DMS53 treated with DMSO at 0.1 percent for 48 hours (cell line): ENCODE measurements around the gene USP8.

Experiments used
- DNase-seq: peaks from one replicate; lab custom pipeline; 2025; ENCODE audit not compliant: unreplicated experiment; lab: John Stamatoyannopoulos, UW

Gene USP8

DNA sequence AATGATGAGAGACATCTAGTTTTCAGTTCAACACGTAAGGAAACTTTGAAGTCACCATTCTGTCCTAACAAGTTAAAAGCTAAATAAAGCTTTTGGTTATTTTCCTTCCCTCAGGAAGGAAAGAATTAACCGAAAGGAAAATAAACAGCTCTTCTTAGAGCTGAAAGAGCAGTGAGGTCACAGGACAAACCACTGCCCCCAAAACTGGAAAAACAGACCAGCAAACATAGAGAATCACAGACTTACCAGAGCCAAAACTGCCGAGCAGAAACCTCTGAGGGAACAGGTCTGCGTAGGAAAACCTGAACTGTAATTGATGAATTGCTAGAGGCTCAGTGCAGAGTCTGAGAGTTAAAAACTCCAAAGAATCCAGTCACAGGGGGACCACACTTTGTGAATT lies 107.6 kb downstream of the USP8 start:
- no peak for DNase-seq

- no peak for DNase-seq
Observed at GRCh38 chr15:50542887-50543210, 118.6 kb downstream of the USP8 start.

DNA sequence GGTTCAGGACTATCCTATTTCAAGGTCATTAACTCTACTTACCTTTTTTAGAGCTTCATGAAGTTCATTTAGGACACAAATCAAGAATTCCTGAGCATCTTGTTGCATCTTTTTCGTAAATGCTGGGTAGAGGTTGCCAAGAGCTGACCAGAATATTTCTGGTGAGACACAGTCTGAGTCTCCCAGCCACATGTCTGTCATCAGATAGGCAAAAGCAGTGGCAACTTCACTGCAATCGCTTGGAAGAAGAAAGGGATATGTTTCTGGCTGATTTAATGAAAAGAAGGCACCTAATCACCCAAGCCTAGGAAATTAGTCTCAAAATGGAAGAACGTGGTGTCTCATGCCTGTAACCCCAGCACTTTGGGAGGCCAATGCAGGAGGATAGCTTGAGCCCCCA lies 119.4 kb downstream of the USP8 start:
- no peak for DNase-seq

GRCh38 chr15:50544368-50544767 lies 120.2 kb downstream of the USP8 start:
- DNase-seq: no peak

- DNase-seq: no peak
Observed at GRCh38 chr15:50546566-50546965, 122.4 kb downstream of the USP8 start, which contains the start of gene USP50. USP50 (minus strand) TSS chr15:50546666; CDS start chr15:50546525, 141 bp downstream.

DNA sequence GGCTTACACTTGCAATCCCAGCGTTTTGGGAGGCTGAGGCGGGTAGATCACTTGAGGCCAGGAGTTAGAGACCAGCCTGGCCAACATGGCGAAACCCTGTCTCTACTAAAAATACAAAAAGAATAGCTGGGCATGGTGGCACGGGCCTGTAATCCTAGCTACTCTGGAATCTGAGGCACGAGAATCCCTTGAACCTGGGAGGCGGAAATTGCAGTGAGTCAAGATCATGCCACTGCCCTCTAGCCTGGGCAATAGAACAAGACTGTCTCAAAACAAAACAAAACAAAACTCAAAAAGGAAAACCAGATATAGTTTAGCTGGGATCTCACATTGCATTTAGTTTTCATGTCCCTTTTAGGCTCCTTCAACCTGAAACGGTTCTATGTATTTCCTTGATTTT lies 125.1 kb downstream of the USP8 start:
- DNase-seq: no peak

- DNase-seq: no peak
Observed at GRCh38 chr15:50552238-50552637, 128.0 kb downstream of the USP8 start.

DNA sequence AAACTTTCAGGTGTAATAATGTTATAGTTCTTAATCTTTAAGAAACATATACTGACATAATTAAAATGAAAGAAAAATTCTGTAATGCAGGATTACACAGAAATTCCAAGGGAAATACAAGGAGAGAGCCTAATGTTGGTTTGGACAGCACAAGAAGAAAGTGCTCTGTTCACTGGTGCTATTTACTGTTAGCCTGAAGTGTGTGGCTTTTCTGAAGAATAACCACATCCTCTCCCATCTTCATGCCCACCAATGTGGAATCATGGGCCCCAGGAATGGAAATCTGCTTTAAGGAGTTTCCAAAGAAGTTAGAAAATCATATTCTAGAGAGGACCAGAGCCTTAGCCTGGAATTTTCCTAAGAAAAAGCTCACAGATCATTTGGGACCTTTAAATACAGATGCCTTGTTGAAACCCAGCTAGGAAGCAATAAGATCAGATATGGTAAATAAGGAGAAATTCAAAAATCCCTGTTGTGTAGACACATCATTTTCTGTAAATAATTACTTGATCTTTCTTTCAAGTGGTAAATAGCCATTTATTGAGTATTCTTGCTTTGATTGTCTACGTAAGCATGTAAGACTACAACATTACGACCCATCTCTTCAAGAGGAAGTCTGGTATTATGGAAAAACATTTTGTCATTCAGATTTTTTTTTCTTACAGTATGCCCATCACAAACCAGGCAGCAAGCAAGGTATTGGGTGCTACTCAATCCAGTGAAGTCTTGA lies 132.6 kb downstream of the USP8 start:
- DNase-seq: no peak

- DNase-seq: no peak
Observed at GRCh38 chr15:50558012-50558411, 133.8 kb downstream of the USP8 start.

DNA sequence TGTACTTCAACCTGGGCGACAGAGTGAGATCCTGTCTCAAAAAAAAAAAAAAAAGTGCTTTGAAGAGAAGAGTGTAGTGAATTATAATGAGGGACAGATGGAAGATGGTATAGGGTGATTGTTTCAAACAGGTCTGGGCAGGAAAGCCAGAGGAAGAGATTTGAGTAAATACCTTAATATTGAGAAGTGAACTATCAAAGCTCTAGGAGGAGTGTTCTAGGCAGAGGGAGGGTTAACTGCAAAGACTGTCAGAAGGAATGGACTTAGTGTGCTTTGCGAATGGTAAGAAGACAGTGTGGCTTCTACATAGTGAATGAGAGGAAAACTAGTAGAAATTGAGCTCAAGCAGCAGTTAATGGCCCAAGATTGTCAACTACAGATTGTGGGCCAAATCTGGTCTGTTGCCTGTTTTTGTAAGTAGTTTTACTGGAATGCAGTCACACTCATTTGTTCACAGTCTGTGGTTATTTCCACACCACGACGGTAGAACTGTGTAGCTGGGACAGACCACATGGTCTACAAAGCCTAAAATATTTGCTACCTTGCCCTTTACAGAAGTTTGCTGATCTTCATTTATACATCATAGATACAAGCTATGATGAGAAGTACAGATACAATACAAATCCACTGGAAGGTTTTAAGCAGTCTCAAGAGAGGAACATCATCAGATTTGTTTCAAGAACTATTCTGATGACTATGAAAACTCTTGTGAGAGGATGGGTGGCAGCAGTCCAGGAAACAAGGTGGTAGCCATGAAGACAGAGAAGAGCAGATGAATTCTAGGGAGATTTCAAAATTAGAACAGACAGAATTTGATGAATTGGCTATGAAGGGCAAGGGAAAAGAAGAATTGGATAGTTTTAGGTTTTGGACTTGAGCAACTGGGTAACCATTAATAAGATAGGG lies 138.8 kb downstream of the USP8 start:
- DNase-seq: no peak

- no peak for DNase-seq
Observed at GRCh38 chr15:50563756-50564155, 139.6 kb downstream of the USP8 start.
